Cerebellar nuclear complex (tissue), 1 donor: ENCODE measurements around the gene PCP2.

Experiments
- DNase-seq, 2 experiments: peaks; one replicate each; lab custom pipeline; 2025; lab: John Stamatoyannopoulos, UW

Gene PCP2

GRCh38 chr19:7618771-7619510, 14.6 kb downstream of the PCP2 start:
- DNase-seq = no peak

GRCh38 chr19:7618348-7618747, 15.2 kb downstream of the PCP2 start:
- no peak for DNase-seq

GRCh38 chr19:7617735-7618134, 15.8 kb downstream of the PCP2 start:
- DNase-seq = no peak

GRCh38 chr19:7617172-7617571, 16.3 kb downstream of the PCP2 start:
- no peak for DNase-seq

GRCh38 chr19:7614859-7615741, 18.4 kb downstream of the PCP2 start:
- DNase-seq = no peak

- DNase-seq = no peak
Observed at GRCh38 chr19:7612282-7613274, 20.9 kb downstream of the PCP2 start.

GRCh38 chr19:7611541-7612279, 21.8 kb downstream of the PCP2 start:
- no peak for DNase-seq

- no peak for DNase-seq
Observed at GRCh38 chr19:7610491-7611240, 22.9 kb downstream of the PCP2 start.

GRCh38 chr19:7607874-7608560, 25.5 kb downstream of the PCP2 start:
- DNase-seq = no peak

- no peak for DNase-seq
Observed at GRCh38 chr19:7607212-7607873, 26.2 kb downstream of the PCP2 start.

GRCh38 chr19:7606289-7606688, 27.2 kb downstream of the PCP2 start:
- DNase-seq = no peak

- DNase-seq = no peak
Observed at GRCh38 chr19:7605490-7606222, 27.9 kb downstream of the PCP2 start.

GRCh38 chr19:7603919-7604318, 29.6 kb downstream of the PCP2 start:
- no peak for DNase-seq

GRCh38 chr19:7602935-7603497, 30.5 kb downstream of the PCP2 start:
- DNase-seq = no peak

- no peak for DNase-seq
Observed at GRCh38 chr19:7602240-7602934, 31.1 kb downstream of the PCP2 start.

GRCh38 chr19:7600721-7601120, 32.8 kb downstream of the PCP2 start:
- DNase-seq = no peak

GRCh38 chr19:7598180-7598579, 35.3 kb downstream of the PCP2 start:
- DNase-seq = no peak

- DNase-seq = no peak
Observed at GRCh38 chr19:7597689-7598088, 35.8 kb downstream of the PCP2 start.
